ENCODE data around the gene BSN.

The BSN gene

DNA sequence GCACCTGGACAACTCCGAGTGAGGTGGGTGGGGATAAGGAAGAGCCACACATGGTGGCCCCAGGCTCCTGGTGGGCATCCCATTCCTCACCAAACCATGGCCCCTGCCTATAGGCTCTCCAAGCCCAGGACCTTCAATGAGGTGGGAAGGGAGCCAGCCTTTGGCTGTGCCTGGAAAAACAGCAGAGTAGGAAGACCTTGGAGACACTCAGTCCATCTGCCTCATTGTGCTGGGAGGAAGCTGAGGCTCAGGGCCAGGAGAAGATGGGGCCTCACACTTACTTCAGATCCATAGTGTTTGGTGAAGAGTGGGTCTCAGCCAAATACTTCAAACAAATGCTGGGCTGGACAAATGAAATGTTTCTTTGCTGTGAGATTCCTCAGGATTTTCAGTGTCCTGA, 72.5 kb downstream of the BSN start:
- H2AK5ac ChIP-seq (ENCODE audit: low read length, severe bottlenecking), result no peak overlapping the region
- WGBS, result 88% methylated on average over 1 of the region's 1 CpG

DNA sequence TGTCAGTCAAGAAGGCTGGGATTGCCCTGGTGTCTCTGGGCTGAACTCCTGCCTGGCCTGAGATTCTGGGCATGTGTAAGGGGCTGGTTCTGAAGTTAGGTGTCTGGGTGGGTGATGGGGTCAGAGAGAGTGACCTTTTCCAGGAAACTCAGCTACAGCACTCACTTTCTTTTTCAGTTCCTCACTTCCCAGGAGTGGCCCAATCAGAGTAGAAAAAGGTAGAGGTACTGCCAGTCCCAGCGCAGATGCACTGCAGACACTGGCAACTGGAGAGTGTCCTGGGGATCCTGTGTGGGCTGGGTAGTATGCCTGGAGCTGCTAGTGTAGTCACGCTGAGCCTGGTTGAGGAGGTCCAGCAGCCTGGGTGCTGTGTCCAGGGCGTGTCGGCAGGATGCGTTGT, 73.4 kb downstream of the BSN start:
- H3K4me3 ChIP-seq (ENCODE audit: insufficient read depth in 1 of 2, low read depth in 1 of 2, low read length in 2 of 2), result no peak overlapping the region
- no peak overlapping the region for H2BK12ac ChIP-seq (ENCODE audit: low read length in 2 of 2)
- no peak overlapping the region for H4K8ac ChIP-seq (ENCODE audit: low read length)
- no peak overlapping the region for H3K9ac ChIP-seq (ENCODE audit: low read length)
- no peaks in the 10 kb centered on the region for H3K79me1 ChIP-seq (replicated peaks; ENCODE audit: low read length, poor library complexity, severe bottlenecking)
- no peak overlapping the region for H3K4me2 ChIP-seq (ENCODE audit: low read length, poor library complexity, severe bottlenecking)
- no peak overlapping the region for H2BK5ac ChIP-seq (ENCODE audit: low read depth, low read length, poor library complexity, severe bottlenecking)
- no peak overlapping the region for H3K27ac ChIP-seq (ENCODE audit: low read length, poor library complexity, severe bottlenecking)
- 97% methylated on average over 5 of the region's 5 CpGs for WGBS
- no peak overlapping the region for H2BK120ac ChIP-seq (ENCODE audit: low read depth, low read length)
- H3K4ac ChIP-seq (ENCODE audit: low read depth in 1 of 2, low read length in 2 of 2), result no peak overlapping the region
- H3K9me3 ChIP-seq (ENCODE audit: control insufficient read depth, low read length), result peaks cover 9% of the 10 kb centered on the region
- H3K27me3 ChIP-seq (ENCODE audit: control insufficient read depth in 1 of 2, insufficient read depth in 1 of 2, low read length in 2 of 2), result peaks cover 5 to 57% of the 10 kb centered on the region in 2 experiments
- no peak for DNase-seq
- H3K18ac ChIP-seq (ENCODE audit: low read depth in 1 of 2, low read length in 2 of 2), result no peak overlapping the region
- H2BK15ac ChIP-seq (ENCODE audit: low read depth, poor library complexity, severe bottlenecking), result no peak overlapping the region
- no peak overlapping the region for H2AK5ac ChIP-seq (ENCODE audit: low read length, severe bottlenecking)
- no peak overlapping the region for H2AFZ ChIP-seq (ENCODE audit: low read depth, low read length)
- H3K4me1 ChIP-seq (ENCODE audit: control insufficient read depth, insufficient read depth, low read depth, low read length), result peaks cover 6% of the 10 kb centered on the region
- no peaks in the 10 kb centered on the region for H3K36me3 ChIP-seq (ENCODE audit: control insufficient read depth in 1 of 2, insufficient read depth in 2 of 2, low read depth in 1 of 2, low read length in 2 of 2)
- H3K14ac ChIP-seq (ENCODE audit: low read length in 2 of 2), result no peak overlapping the region
- no peak overlapping the region for H4K91ac ChIP-seq (ENCODE audit: low read length)
- H3K23ac ChIP-seq (ENCODE audit: low read length in 2 of 2), result no peak overlapping the region

More for the DNA sequence above, 72.5 kb downstream of the BSN start:
- Histone ChIP-seq H3K27me3 (ENCODE audit: control insufficient read depth in 1 of 2, insufficient read depth in 1 of 2, low read length in 2 of 2) (peaks cover 5 to 66% of the 10 kb centered on the region in 2 experiments), H2BK5ac (ENCODE audit: low read depth, low read length, poor library complexity, severe bottlenecking) (no peak overlapping the region), H4K91ac (ENCODE audit: low read length) (no peak overlapping the region), H2AFZ (ENCODE audit: low read depth, low read length) (no peak overlapping the region), H3K9me3 (ENCODE audit: control insufficient read depth, low read length) (peaks cover 6% of the 10 kb centered on the region), H3K4ac (ENCODE audit: low read depth in 1 of 2, low read length in 2 of 2) (no peak overlapping the region), H3K4me3 (ENCODE audit: insufficient read depth in 1 of 2, low read depth in 1 of 2, low read length in 2 of 2) (no peak overlapping the region), H4K8ac (ENCODE audit: low read length) (no peak overlapping the region), H3K9ac (ENCODE audit: low read length) (no peak overlapping the region), H3K18ac (ENCODE audit: low read depth in 1 of 2, low read length in 2 of 2) (no peak overlapping the region), H3K23ac (ENCODE audit: low read length in 2 of 2) (no peak overlapping the region), H3K4me2 (ENCODE audit: low read length, poor library complexity, severe bottlenecking) (no peak overlapping the region), H3K36me3 (ENCODE audit: control insufficient read depth in 1 of 2, insufficient read depth in 2 of 2, low read depth in 1 of 2, low read length in 2 of 2) (no peaks in the 10 kb centered on the region), H3K14ac (ENCODE audit: low read length in 2 of 2) (no peak overlapping the region), H3K79me1 (replicated peaks; ENCODE audit: low read length, poor library complexity, severe bottlenecking) (no peaks in the 10 kb centered on the region), H2BK12ac (ENCODE audit: low read length in 2 of 2) (no peak overlapping the region), H3K27ac (ENCODE audit: low read length, poor library complexity, severe bottlenecking) (no peak overlapping the region), H2BK120ac (ENCODE audit: low read depth, low read length) (no peak overlapping the region), H3K4me1 (ENCODE audit: control insufficient read depth, insufficient read depth, low read depth, low read length) (peaks cover 6% of the 10 kb centered on the region), H2BK15ac (ENCODE audit: low read depth, poor library complexity, severe bottlenecking) (no peak overlapping the region)
- no peak for DNase-seq

DNA sequence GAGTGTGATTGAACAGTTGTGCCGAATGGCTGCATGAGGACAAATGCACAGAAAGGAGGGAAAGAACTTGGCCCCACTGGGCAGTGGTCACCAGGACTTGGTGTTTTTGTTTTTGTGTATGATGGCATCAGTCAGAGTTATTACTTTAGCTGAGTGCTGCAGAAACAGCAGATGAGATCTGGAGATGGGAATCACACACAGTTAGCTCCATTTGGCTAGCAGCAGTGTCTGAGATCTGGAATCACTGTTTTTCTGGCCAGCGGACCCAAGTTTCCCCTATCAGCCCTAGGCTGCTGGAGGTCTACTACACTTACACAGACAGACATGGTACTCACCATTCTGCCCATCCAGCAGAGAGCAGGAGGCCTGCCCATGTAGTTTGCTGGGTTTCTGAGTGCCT, 74.0 kb downstream of the BSN start:
- peaks cover 9% of the 10 kb centered on the region for H3K9me3 ChIP-seq (ENCODE audit: control insufficient read depth, low read length)
- H2BK5ac ChIP-seq (ENCODE audit: low read depth, low read length, poor library complexity, severe bottlenecking), result no peak overlapping the region
- no peak overlapping the region for H3K23ac ChIP-seq (ENCODE audit: low read length in 2 of 2)
- no peak overlapping the region for H3K4me2 ChIP-seq (ENCODE audit: low read length, poor library complexity, severe bottlenecking)
- no peak overlapping the region for H3K27ac ChIP-seq (ENCODE audit: low read length, poor library complexity, severe bottlenecking)
- no peak for DNase-seq
- H2BK12ac ChIP-seq (ENCODE audit: low read length in 2 of 2), result no peak overlapping the region
- no peaks in the 10 kb centered on the region for H3K79me1 ChIP-seq (replicated peaks; ENCODE audit: low read length, poor library complexity, severe bottlenecking)
- no peak overlapping the region for H2AFZ ChIP-seq (ENCODE audit: low read depth, low read length)
- H3K27me3 ChIP-seq (ENCODE audit: control insufficient read depth in 1 of 2, insufficient read depth in 1 of 2, low read length in 2 of 2), result peaks cover 5 to 51% of the 10 kb centered on the region in 2 experiments
- no peak overlapping the region for H3K4me3 ChIP-seq (ENCODE audit: insufficient read depth in 1 of 2, low read depth in 1 of 2, low read length in 2 of 2)
- H2AK5ac ChIP-seq (ENCODE audit: low read length, severe bottlenecking), result no peak overlapping the region
- H3K9ac ChIP-seq (ENCODE audit: low read length), result no peak overlapping the region
- no peak overlapping the region for H3K18ac ChIP-seq (ENCODE audit: low read depth in 1 of 2, low read length in 2 of 2)
- no peak overlapping the region for H2BK120ac ChIP-seq (ENCODE audit: low read depth, low read length)
- H4K8ac ChIP-seq (ENCODE audit: low read length), result no peak overlapping the region
- H2BK15ac ChIP-seq (ENCODE audit: low read depth, poor library complexity, severe bottlenecking), result no peak overlapping the region
- no peaks in the 10 kb centered on the region for H3K36me3 ChIP-seq (ENCODE audit: control insufficient read depth in 1 of 2, insufficient read depth in 2 of 2, low read depth in 1 of 2, low read length in 2 of 2)
- H3K14ac ChIP-seq (ENCODE audit: low read length in 2 of 2), result no peak overlapping the region
- H3K4me1 ChIP-seq (ENCODE audit: control insufficient read depth, insufficient read depth, low read depth, low read length), result peaks cover 6% of the 10 kb centered on the region
- H3K4ac ChIP-seq (ENCODE audit: low read depth in 1 of 2, low read length in 2 of 2), result no peak overlapping the region
- H4K91ac ChIP-seq (ENCODE audit: low read length), result no peak overlapping the region
- 97% methylated on average over 2 of the region's 2 CpGs for WGBS

DNA sequence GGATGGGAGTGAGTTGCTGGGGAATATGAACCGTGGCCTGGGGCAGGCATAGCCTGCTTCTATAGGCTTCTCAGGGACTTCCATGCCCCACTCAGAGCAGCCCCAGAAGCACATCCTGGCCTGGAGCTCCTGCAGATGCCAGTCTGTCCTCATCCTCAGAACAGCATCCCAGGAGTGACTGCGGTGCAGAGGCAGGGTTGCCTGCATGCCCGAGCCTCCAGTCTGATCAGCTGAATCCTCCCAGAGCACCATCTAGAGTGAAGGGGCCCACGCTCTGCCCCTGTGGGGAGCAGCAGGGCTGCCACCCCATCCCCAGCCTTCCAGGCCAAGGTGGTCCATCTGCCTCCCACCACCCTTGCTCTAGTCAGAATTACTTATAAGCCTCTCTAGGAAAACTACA, 75.2 kb downstream of the BSN start:
- H3K36me3 ChIP-seq (ENCODE audit: control insufficient read depth in 1 of 2, insufficient read depth in 2 of 2, low read depth in 1 of 2, low read length in 2 of 2), result no peaks in the 10 kb centered on the region
- peaks cover 6% of the 10 kb centered on the region for H3K4me1 ChIP-seq (ENCODE audit: control insufficient read depth, insufficient read depth, low read depth, low read length)
- H2BK12ac ChIP-seq (ENCODE audit: low read length in 2 of 2), result no peak overlapping the region
- H3K27me3 ChIP-seq (ENCODE audit: control insufficient read depth in 1 of 2, insufficient read depth in 1 of 2, low read length in 2 of 2), result peaks cover 5 to 46% of the 10 kb centered on the region in 2 experiments
- no peak overlapping the region for H3K9ac ChIP-seq (ENCODE audit: low read length)
- no peak overlapping the region for H3K27ac ChIP-seq (ENCODE audit: low read length, poor library complexity, severe bottlenecking)
- H3K23ac ChIP-seq (ENCODE audit: low read length in 2 of 2), result no peak overlapping the region
- no peaks in the 10 kb centered on the region for H3K79me1 ChIP-seq (replicated peaks; ENCODE audit: low read length, poor library complexity, severe bottlenecking)
- H3K18ac ChIP-seq (ENCODE audit: low read depth in 1 of 2, low read length in 2 of 2), result no peak overlapping the region
- no peak for DNase-seq
- no peak overlapping the region for H2AFZ ChIP-seq (ENCODE audit: low read depth, low read length)
- H2BK5ac ChIP-seq (ENCODE audit: low read depth, low read length, poor library complexity, severe bottlenecking), result no peak overlapping the region
- H3K9me3 ChIP-seq (ENCODE audit: control insufficient read depth, low read length), result peaks cover 9% of the 10 kb centered on the region
- H2AK5ac ChIP-seq (ENCODE audit: low read length, severe bottlenecking), result no peak overlapping the region
- no peak overlapping the region for H2BK120ac ChIP-seq (ENCODE audit: low read depth, low read length)
- H3K4me3 ChIP-seq (ENCODE audit: insufficient read depth in 1 of 2, low read depth in 1 of 2, low read length in 2 of 2), result no peak overlapping the region
- H3K4me2 ChIP-seq (ENCODE audit: low read length, poor library complexity, severe bottlenecking), result no peak overlapping the region
- H4K91ac ChIP-seq (ENCODE audit: low read length), result no peak overlapping the region
- H3K4ac ChIP-seq (ENCODE audit: low read depth in 1 of 2, low read length in 2 of 2), result no peak overlapping the region
- H4K8ac ChIP-seq (ENCODE audit: low read length), result no peak overlapping the region
- no peak overlapping the region for H3K14ac ChIP-seq (ENCODE audit: low read length in 2 of 2)
- H2BK15ac ChIP-seq (ENCODE audit: low read depth, poor library complexity, severe bottlenecking), result no peak overlapping the region
- 83% methylated on average over 3 of the region's 4 CpGs for WGBS

Measured in mesenchymal stem cell (in vitro differentiated cells and primary cell).